Activated CD4-positive, alpha-beta T cell treated with anti-CD3 and anti-CD28 coated beads, Interleukin-2, Interleukin-4, amounts not matched to agents 100 ng/mL and 50 ng/mL, durations not matched to agents 16 hours and 8 hours (primary cell): ENCODE results near the gene BTG1.
"Not testable (repeated sequence)": the region's sequence is repeated elsewhere in the genome, so short reads cannot be mapped to it uniquely, and the experiment has no call there.

Experiments used
- DNase-seq: peaks from one replicate; pipeline ENCODE4 v3.0.0-alpha.2; 2020; ENCODE audit warnings: low spot score

Gene BTG1

DNA sequence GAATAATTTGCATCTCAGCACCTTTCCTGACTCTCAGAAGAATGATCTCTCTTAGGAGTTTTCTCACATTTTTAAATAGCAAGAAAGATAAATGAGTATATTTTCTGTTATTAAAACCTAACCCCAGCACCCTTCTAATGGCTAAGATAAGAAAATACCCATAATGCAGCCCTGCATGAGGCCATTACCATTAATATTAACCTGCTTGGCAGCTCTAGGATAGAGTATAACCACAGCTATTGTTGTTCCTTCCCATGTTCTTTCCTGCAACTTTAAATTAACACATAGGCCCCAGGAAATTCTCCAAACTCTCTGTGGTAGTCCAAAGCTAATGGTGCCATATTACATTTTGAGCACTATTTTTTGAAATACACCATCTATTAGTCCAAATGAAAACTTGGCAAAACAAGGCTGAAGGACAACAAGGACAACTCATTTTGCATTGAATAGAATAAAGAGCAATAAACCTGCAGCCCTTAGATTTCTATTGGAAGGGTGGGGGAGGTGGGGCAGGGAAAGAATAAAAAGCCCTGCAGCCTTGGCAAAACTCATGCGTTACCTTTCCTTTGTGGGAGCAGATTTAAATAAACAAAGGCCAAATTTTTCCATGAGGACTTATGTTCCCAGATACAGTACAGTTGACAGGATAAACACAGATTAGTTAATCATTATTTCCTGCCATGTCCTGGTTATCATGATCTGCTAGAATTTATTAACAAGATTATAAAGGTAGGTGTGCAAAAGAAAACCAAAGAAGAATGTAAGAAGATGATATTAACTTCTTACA lies 46.9 kb downstream of the BTG1 start:
- no peak for DNase-seq

DNA sequence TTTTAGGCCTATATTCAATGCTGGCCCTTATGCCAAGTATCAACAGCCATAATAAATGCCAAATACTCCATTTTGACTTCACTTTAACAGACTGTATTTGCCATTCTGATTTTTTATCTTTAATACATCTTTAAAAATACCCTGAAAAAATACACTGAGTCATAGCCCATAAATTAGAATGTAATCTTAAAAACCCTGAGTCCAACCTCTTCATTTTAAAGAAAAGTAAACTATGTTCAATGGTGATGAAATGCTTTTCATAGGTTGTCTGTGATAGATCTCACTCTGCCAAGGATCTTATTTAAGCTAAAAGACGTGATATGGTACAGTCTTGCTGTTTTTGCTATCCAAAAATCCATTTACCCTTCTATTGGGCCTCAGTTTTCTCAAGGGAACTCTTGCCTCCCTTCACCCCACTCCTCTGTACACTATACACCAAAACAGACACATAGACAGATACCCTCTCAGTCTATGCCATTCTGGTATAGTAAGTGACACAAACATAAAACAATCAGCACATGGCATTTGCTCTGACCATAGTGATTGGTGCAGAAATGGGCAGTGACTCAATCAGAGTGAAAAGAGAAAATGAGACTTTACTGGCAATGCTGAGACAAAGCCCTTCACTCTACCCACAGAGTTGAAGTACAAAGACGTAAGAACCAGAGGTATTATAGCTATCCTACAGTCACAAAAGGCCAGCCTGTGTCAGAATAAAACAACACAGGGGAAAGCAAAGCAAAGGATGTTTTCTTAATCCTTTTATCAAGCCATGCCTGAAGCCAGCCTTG lies 49.1 kb downstream of the BTG1 start:
- peak; percentile 7 for DNase-seq

DNA sequence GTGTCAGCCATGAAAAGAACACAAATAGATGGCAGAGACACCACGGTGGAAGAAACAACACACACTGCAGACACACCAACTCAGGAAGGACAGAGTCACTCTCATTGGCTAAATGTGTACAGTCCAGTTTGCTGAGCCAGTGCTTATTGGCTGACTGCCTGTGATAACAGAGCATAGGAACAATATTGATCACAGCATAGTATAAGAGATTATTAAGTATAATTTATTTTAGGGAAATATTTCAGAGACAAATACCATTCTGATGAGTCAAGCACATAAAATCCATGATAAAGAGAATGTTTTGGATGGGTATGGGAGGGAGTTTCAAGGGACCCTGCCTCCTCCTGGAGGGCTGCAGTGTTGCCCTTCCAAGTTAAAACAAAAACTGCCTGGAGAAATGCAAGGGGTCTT lies 50.9 kb downstream of the BTG1 start:
- no peak for DNase-seq

DNA sequence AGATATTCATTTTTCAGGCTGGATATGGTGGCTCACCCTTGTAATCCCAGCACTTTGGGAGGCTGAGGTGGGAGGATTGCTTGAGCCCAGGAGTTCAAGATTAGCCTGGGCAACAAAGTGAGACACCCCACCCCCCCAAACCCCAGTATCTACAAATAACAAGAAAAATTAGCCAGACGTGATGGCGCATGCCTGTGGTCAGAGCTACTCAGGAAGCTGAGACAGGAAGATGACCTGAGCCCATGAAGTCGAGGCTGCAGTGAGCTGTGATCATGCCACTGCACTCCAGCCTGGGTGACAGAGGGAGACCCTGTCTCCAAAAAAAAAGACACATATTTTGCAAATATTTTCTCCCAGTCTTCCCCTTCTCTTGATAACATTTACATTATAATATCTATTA lies 51.3 kb downstream of the BTG1 start:
- not testable (repeated sequence) for DNase-seq
